Stimulated activated CD8-positive, alpha-beta memory T cell treated with anti-CD3 and anti-CD28 coated beads, Interleukin-12 subunit alpha, Interleukin-12 subunit beta, amount 100 ng/mL, for 24 hours (primary cell): ENCODE data around the gene DLEC1.
"Not testable (repeated sequence)": the region's sequence is repeated elsewhere in the genome, so short reads cannot be mapped to it uniquely, and the experiment has no call there.

Experiments
- DNase-seq: peaks from one replicate; pipeline ENCODE4 v3.0.0-alpha.2; 2020; ENCODE audit errors: extremely low read depth

Gene DLEC1

DNA sequence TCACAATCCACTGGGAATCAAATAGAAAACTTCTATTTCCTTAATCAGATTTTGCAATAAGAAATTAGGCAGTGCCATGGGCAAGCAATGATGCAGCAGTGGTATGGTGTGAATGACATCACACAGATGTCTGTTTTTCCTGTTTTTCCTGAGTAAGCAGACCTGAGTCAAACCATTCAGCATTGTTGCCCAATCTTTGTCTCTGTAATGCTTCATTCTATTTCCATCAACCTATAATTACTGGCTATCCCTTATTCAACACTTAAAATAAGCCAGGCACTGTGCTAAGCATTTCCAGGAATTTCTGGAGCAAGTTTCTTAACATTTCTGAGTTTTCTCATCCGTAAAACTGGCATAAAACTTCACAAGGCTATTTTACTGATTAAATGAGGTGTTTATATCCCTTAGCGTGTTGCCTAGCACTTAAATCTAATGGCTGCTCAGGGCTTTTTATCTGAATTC, 115.1 kb downstream of the DLEC1 start:
- no peak for DNase-seq

DNA sequence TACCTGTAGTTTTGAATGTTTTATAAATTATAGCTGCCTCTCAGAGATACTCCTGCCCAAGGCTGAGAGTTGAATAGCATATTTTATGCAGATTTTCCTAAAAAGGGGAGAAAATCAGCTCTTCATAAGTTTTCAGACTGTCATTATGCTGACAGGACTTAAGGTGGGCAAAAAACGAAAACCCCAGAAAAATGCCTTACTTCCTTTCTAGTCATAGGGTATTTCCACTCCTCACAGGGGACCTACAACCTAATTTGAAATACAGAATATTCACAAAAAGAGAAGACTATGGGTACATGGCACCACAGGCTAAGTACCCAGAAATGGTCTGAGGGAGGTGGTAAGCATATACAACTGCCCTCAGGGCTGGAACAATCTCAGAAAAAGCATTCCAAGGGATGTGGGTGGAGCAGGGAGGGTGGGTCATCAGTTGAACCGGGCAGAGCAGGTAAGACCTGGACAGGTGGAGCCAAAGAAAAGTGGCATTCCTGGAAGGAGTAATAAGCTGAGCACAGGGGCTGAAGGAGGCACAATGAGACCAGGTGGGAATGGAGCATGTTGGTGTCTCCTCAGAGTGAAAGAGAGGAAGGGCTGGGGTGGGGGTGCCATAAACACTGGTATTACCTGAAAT, 115.7 kb downstream of the DLEC1 start:
- no peak for DNase-seq

DNA sequence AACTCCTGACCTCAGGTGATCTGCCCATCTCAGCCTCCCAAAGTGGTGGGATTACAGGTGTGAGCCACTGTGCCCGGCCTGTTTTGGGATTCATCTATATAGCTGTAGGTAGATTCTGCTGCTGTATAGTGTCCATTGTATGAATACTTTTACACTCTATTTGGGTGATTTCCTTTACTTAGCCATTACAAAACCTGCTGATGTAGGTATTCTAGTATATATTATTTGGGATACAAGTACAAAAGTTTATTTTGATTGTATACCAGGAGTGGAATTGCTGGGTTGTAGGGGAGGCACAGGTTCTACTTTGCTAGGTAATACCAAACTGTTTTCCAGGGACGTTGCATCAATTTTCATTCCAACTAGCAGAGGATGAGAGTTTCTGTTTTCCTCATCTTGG, 116.8 kb downstream of the DLEC1 start:
- DNase-seq, result no peak

DNA sequence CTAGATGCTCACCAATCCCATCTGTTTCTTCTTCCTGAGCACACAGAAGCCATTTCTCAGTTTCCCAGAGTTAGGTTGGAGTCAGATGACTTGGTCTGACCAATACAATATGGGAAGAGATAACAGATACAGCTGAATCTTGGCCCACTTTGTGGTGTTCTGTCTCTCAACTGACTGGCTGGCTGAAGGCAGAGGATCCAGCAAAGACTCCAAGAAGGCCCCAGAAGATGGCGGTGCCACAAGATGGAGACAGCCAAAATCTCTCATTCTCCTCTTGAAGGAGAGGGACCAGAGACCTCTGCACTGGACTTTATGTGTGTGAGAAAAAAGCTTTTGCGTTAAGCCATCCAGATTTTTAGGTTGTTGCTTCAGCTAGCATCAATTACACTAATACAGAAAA, 118.1 kb downstream of the DLEC1 start:
- DNase-seq, result no peak

DNA sequence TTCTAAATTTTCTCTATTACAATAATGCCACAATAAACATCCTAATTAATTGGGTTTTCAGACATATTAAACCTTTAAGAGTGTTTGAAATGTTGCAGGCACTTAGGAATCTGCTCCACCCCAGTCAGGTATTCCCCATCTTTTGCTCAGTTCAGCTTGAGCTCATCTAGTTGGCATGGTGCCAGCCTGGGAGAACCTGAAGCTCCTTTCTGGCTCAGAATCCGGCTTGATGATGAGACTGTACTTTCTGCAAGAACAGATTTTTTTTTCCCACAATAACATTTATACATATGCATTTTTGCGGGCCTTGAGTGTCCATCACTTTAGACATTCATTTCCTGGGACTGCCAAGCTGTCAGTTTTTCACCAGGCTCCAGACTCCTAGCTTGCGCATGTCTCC, 118.6 kb downstream of the DLEC1 start:
- no peak for DNase-seq

DNA sequence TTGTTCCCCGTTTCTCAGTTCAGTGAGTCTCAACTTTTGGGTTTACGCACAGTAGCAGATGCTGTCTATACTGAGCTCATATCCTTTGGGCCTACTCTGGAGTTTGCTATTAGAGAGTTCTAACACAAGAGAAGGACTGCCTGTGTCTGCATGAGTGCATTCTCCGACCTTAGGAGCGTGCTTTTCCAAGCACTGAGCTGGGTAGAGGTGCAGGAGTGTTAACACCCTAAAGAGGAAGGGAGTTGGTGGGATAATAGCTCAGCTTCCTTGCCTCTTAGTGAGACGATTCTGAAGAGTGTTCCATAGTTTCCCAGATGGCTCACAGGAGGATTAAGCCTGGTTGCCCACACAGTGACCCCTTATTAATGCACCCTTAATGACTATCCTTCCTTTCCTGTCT, 119.5 kb downstream of the DLEC1 start:
- no peak for DNase-seq

DNA sequence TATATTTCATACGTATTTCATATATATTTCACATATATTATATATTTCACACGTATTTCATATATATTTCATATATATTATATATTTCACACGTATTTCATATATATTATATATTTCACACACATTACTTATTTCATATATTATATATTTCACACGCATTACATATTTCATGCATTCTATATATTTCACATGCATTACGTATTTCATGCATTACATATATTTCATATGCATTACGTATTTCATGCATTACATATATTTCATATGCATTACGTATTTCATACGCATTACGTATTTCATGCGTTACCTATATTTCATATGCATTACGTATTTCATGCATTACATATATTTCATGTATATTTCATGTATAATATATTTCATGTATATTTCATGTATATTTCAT, 121.7 kb downstream of the DLEC1 start:
- DNase-seq, result not testable (repeated sequence)

DNA sequence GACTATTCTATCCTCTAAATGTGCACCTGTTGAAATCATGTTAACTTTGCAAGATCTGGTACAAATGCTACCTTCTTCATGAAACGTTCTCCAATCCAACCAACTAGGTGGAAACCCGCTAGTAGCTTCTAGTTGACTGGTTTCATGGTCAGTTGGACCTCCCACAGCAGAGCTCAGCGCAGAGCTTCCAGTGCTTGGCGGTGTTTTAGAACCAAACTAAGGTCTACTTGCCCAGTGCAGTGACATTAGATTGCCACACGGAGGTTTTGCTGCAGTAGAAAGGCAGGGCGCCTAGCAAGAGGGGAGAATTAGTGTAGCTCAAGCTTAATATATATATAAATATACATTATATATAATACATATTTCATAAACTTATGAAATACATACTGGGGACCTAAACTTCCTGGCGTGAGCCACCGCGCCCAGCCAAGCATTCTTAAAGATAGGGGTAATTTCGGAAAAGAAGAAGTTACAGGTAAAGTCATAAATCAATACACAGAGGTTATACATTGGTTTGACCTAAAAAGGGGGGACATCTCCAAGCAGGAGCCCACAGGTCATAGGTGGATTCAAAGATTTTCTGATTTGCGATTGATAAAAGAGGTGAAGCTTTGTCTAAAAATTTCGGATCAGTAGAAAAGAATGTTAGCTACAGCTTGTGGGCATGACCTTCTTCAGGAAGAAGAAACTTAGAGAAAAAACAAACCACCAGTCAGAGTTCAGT, 124.3 kb downstream of the DLEC1 start:
- no peak for DNase-seq

DNA sequence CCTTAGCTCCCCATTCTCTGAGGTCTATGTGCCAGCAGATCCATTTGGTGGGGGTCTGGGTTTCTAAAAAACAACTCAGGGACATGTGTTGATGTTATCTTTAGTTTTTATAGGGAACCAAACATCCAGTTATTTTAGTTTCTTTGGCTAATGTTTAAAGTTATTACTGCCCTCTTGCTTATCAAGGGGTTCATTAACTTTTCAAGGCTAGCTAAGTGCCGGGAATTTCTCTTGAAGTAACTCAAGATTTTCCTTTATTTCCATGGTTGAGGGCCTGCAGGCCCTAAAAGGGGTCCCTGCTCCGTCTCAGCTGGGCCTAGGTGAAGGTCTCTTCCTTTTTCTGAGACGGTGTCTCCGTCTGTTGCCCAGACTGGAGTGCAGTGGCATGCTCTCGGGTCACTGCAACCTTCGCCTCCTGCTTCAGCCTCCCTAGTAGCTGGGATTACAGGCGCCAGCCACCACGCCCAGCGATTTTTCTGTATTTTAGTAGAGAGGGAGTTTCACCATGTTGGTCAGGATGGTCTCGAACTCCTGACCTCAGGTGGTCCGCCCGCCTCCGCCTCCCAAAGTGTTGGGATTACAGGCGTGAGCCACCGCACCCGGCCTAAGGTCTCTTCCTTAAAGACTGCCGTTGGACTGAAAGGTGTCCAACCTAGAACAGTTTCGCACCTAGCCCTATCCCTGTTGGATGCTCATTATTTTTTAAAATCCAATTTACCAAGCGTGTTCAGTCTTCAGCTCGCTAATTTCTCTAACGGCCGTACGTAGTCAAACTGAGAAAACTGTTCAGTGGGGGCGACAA, 125.0 kb downstream of the DLEC1 start:
- DNase-seq, result no peak

DNA sequence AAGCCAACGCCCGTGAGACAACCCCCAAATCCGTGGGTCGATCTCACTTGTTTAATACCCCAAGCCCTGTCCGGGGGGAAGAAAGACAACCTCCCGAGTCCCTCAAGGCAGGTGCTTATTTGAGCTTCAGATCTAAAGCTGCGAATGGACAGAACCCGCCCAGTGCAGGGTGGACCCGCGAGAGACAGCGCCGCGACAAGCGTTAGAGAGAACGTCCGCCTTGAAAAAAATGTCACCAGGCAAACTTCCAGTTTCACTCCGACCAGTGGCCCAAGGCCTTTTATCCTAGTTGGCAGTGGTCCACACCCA, 125.6 kb downstream of the DLEC1 start:
- DNase-seq, result no peak

DNA sequence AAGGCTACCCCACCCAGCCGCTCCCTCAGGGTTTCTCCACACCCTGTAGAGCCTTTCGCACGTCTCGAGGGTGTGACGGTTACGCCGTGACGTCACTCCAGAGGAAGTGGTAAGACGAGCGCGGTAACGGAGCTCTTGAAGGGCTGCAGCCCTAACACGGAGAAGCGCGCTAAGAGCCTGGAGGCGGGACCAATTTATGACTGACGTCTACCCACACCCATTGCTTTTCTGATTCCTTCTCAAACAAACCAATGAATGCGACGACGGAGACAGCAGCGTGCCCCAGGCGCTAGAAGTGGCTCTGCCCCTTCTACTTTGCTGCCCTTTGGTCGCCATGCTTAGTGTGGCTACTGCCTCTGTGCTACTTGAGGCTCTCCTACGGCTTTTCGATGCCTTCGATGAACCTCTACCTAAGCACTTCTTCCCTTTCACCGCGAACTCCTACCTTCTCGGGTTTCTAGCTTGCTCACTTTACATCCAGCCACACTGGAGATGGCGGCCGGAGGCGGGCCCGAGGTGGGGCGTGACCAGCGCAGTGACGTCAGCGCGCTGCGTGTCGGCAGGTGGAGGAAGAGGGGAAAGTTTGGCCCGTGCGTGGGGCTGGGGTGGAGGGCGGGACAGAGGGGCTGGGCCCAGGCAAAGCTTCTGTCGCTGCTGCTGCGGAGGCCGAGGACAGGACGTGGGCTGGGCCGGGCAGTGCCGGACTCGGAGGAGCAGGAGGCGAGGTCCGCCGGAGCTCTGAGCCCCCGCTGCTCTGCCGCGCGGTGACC, 126.1 kb downstream of the DLEC1 start, which contains the start of gene OXSR1:
Gene OXSR1 (plus strand): TSS at position 586 of the 770 bp plus-strand sequence. CDS start 340 bp downstream, outside the sequence.
- DNase-seq, result peak; percentile 90

DNA sequence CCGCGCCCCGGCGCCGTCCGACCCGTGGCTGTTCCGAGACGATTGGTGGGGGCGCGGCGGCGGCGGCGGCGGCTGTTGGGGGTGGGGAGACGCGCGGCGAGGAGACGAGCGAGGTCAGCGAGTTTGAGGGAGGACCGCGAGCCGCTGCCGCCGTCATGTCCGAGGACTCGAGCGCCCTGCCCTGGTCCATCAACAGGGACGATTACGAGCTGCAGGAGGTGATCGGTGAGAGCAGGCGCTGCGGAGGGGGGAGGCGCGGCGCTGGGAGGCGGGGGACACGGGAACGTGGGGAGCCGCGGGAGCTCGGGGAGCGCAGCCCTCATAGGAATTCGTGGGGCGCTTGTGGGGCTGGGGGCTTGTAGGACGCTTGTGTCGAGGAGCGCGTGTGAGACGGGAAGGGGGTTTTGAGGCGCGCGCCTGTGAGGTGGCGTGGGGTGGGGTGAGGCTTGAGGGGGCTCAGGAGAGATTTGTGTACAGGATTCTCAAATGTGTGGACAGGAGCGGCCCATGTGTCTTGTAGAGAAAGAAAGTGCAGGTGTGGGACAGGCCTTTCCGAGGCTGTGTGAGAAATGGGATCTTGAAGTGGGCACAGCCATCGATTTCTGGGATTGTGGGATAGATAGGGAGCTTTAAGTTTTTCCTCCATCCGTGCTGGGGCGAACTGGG, 126.8 kb downstream of the DLEC1 start:
- DNase-seq, result no peak

DNA sequence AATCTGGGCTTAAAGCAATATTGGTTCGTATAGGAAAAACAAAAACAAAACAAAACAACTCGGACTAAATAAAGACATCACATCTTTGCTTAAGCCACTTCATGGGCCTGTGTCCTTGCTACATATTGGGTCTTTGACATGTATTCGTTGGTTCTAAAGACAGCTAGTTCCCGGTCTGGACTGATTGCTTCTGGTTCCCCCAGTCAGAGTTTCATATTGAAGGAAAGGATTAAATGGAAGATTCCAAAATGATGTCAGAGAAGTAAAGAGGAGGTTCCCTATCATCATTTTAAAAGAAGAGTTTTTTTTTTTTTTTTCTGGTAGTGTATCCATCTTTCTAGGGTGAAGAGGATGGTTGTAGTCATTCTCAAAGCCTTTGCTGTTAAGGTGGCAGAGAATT, 128.6 kb downstream of the DLEC1 start:
- DNase-seq, result no peak

DNA sequence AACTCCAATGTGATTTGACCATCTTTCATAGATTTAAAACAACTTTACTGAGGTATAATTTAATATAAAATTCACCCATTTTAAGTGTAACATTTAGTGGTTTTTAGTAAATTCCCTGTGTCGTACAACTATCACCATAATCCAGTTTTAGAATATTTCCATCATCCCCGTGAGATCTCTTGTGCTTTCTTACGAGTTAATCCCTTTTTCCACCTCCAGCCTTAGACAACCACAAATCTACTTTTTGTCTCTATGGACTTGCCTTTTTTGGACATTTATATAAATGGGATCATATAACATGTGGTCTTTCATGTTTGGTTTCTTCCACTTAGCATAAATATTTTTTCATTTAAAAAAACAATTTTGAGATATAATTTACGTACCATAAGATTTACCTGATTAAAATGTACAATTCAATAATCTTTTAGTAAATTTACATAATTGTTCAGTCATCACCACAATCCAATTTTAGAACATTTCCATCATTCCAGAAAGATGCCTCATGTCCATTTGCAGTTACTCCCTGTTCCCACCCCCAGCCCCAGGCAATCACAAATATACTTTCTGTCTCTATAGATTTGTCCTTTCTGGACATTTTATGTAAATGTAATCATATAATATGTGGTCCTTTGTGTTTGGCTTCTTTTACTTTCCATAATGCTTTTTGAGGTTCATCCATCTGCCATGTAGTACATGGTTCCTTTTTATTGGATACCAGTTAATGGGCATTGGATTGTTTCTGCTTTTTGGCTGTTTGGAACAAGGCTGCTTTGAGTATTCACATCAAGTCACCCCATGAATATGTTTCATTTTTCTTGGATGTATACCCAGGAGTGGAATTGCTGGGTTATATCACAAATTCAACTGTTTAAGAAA, 129.4 kb downstream of the DLEC1 start:
- DNase-seq, result no peak

DNA sequence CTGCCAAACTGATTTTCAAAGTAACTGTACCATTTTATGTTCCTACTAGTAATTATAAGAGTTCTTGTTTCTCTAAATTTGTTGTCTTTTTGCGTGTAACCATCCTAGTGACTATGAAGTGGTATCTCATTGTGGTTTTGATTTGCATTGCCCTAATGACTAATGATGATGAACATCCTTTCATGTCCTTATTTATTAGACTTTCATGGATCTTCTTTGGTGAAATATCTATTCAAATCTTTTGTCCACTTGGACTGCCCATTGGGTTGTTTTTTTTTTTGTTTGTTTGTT, 130.0 kb downstream of the DLEC1 start:
- no peak for DNase-seq

DNA sequence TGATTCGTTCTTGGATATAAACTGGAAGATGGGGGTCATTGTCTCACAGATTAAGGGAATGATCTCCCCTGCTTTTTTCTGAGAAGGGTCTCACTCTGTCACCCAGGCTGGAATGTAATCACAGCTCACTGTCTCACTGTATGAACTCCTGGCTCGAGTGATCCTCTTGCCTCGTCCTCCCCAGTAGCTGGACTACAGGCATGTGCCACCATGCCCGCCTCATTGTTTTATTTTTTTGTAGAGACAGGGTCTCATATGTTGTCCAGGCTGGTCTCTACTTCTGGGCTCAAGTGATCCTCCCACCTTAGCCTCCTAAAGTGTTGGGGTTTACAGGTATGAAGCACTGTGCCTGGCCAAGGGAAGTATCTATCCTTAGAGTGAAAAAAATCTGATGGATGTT, 131.7 kb downstream of the DLEC1 start:
- no peak for DNase-seq

DNA sequence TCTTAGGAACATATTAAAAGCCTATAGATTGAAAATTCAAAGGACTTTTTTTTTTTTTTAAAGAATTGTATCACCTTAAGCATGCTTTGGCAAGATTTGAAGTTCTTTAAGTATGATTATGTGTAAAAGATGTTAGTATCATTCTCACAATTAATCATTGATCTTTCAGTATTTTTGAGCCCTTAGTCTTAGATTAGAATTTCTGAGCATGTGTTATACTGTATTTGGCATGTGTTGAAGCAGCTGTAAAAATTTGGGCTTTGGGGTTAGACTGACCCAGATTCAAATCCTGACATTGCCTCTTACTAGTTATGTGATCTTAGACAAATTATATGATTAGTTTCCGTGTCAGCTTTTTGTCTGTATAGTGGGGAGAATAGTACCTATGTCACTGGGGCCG, 132.6 kb downstream of the DLEC1 start:
- no peak for DNase-seq
